GM21447 (cell line): ENCODE measurements around the gene RAB7A.

ENCODE experiments used
- ATAC-seq: cut with Tn5 transposase; IDR thresholded peaks from one replicate; pipeline ENCODE4 v1.9.1; 2021; ENCODE audit not compliant: unreplicated experiment

The RAB7A gene

GRCh38 chr3:128848936-128849335 lies 123.0 kb downstream of the RAB7A start:
- ATAC-seq, result no peak

GRCh38 chr3:128849911-128850455 lies 124.0 kb downstream of the RAB7A start:
- ATAC-seq, result no peak

- no peak for ATAC-seq
These were observed 124.6 kb downstream of the RAB7A start for GRCh38 chr3:128850544-128850943.

GRCh38 chr3:128851601-128852000 lies 125.6 kb downstream of the RAB7A start:
- no peak for ATAC-seq

GRCh38 chr3:128853826-128854225 lies 127.8 kb downstream of the RAB7A start:
- ATAC-seq, result no peak

GRCh38 chr3:128854475-128854874 lies 128.5 kb downstream of the RAB7A start:
- ATAC-seq, result no peak

- ATAC-seq, result no peak
These were observed 129.6 kb downstream of the RAB7A start for GRCh38 chr3:128855569-128855968.

- ATAC-seq, result no peak
These were observed 132.2 kb downstream of the RAB7A start for GRCh38 chr3:128858167-128858566.

- no peak for ATAC-seq
These were observed 133.6 kb downstream of the RAB7A start for GRCh38 chr3:128859630-128860029.

GRCh38 chr3:128861491-128861890 lies 135.5 kb downstream of the RAB7A start:
- ATAC-seq, result no peak

GRCh38 chr3:128863560-128863959 lies 137.6 kb downstream of the RAB7A start:
- ATAC-seq, result no peak
